CD14-positive monocyte (primary cell): ENCODE data around the gene SH2D1A. TPM values are rescaled to one million over a fixed set of nuclear protein-coding genes. Genes with fewer than 3 reads are reported as not detected.
A peak's percentile ranks its signal among the peaks of the same experiment; 100 is the strongest.

Experiments used
- DNase-seq, 3 donors: peaks; one replicate each; pipeline ENCODE4 v3.0.0-alpha.2; 2011 to 2022
- H2AFZ ChIP-seq: 2 replicates; pipeline ENCODE4 v1.6.0; 2012; ENCODE audit warnings: mild to moderate bottlenecking, low read depth, low read length, inconsistent platforms; ENCODE audit not compliant: insufficient read depth, poor library complexity, severe bottlenecking
- H3K27ac ChIP-seq, 2 donors: 1 replicate in 1 of 2; 2 replicates in 1 of 2; pipeline ENCODE4 v1.5.1; 2012 to 2013; ENCODE audit warnings: low read length in 2 of 2, control low read depth in 1 of 2, inconsistent platforms in 1 of 2, low read depth in 1 of 2, mild to moderate bottlenecking in 1 of 2
- H3K27me3 ChIP-seq, 2 donors: one replicate each; pipeline versions ENCODE4 v1.6.0 to v1.6.1; 2011 to 2013; ENCODE audit warnings: low read length in 2 of 2; ENCODE audit not compliant: control insufficient read depth in 2 of 2, insufficient read depth in 2 of 2
- H3K36me3 ChIP-seq, 2 donors: replicated peaks in 1 of 2; 1 replicate in 1 of 2; 2 replicates in 1 of 2; pipeline versions ENCODE4 v1.5.1 to v1.6.1; 2012 to 2013; ENCODE audit warnings: low read length in 2 of 2, control low read depth in 1 of 2, inconsistent platforms in 1 of 2, mild to moderate bottlenecking in 1 of 2; ENCODE audit not compliant: insufficient read depth in 2 of 2, control insufficient read depth in 1 of 2
- H3K4me1 ChIP-seq, 2 donors: 1 replicate in 1 of 2; 2 replicates in 1 of 2; pipeline versions ENCODE4 v1.5.1 to v1.6.1; 2012 to 2013; ENCODE audit warnings: low read length in 2 of 2, control low read depth in 1 of 2, inconsistent platforms in 1 of 2, mild to moderate bottlenecking in 1 of 2, moderate library complexity in 1 of 2; ENCODE audit not compliant: insufficient read depth in 2 of 2, control insufficient read depth in 1 of 2
- H3K4me2 ChIP-seq: replicated peaks from 2 replicates; pipeline ENCODE3; 2012; ENCODE audit warnings: low read length, moderate library complexity, mild to moderate bottlenecking; ENCODE audit not compliant: poor library complexity, severe bottlenecking; ENCODE audit errors: extremely low read depth
- H3K4me3 ChIP-seq, 3 experiments: fragments of 200-600 bp in 1 of 3; sonication (generic) in 1 of 3; replicated peaks in 1 of 3; 1 replicate in 2 of 3; 2 replicates in 1 of 3; pipeline ENCODE4 v1.5.1; 2011 to 2013; ENCODE audit warnings: low read length in 3 of 3, mild to moderate bottlenecking in 3 of 3, control low read depth in 2 of 3, low read depth in 2 of 3, inconsistent platforms in 1 of 3, moderate library complexity in 1 of 3
- H3K79me2 ChIP-seq: 2 replicates; pipeline ENCODE4 v1.6.0; 2012; ENCODE audit warnings: mild to moderate bottlenecking, control low read depth, inconsistent platforms, low read length, moderate library complexity; ENCODE audit not compliant: insufficient read depth
- H3K9ac ChIP-seq: 2 replicates; pipeline ENCODE4 v1.6.0; 2017; ENCODE audit warnings: low read length, mild to moderate bottlenecking; ENCODE audit not compliant: insufficient read depth, poor library complexity, severe bottlenecking
- H3K9me3 ChIP-seq, 2 donors: replicated peaks in 1 of 2; 1 replicate in 1 of 2; 2 replicates in 1 of 2; pipeline versions ENCODE4 v1.5.1 to v1.6.1; 2012 to 2013; ENCODE audit warnings: low read length in 2 of 2, control low read depth in 1 of 2; ENCODE audit not compliant: control insufficient read depth in 1 of 2, insufficient read depth in 1 of 2
- H4K20me1 ChIP-seq: 2 replicates; pipeline ENCODE4 v1.6.0; 2012; ENCODE audit warnings: mild to moderate bottlenecking, low read length, control low read depth, moderate library complexity; ENCODE audit not compliant: insufficient read depth
- H3K27ac Mint-ChIP-seq, 7 donors: one replicate each; pipeline ENCODE4 v1.8.0; 2020; ENCODE audit warnings: mild to moderate bottlenecking in 7 of 7, mixed read lengths in 7 of 7, moderate library complexity in 6 of 7, inconsistent platforms in 2 of 7
- H3K27me3 Mint-ChIP-seq, 3 donors: one replicate each; pipeline ENCODE4 v1.8.0; 2021 to 2022; ENCODE audit warnings: low read depth in 3 of 3, mild to moderate bottlenecking in 3 of 3, mixed read lengths in 3 of 3, moderate library complexity in 3 of 3, inconsistent platforms in 1 of 3
- H3K36me3 Mint-ChIP-seq, 2 donors: one replicate each; pipeline ENCODE4 v1.8.0; 2020; ENCODE audit warnings: mixed read lengths in 2 of 2, inconsistent platforms in 1 of 2, mild to moderate bottlenecking in 1 of 2
- H3K4me1 Mint-ChIP-seq: one replicate; pipeline ENCODE4 v1.8.0; 2020; ENCODE audit warnings: mild to moderate bottlenecking, mixed read lengths
- H3K4me3 Mint-ChIP-seq, 2 donors: one replicate each; pipeline ENCODE4 v1.8.0; 2020; ENCODE audit warnings: mild to moderate bottlenecking in 2 of 2, mixed read lengths in 2 of 2, moderate library complexity in 1 of 2
- H3K9me3 Mint-ChIP-seq, 7 donors: one replicate each; pipeline ENCODE4 v1.8.0; 2020 to 2022; ENCODE audit warnings: mixed read lengths in 7 of 7, mild to moderate bottlenecking in 6 of 7, moderate library complexity in 6 of 7, inconsistent platforms in 2 of 7
- CTCF ChIP-seq: fragments of 200-600 bp; IDR thresholded peaks from one replicate; pipeline ENCODE4 v1.8.0; 2022; ENCODE audit warnings: antibody characterized with exemption, mild to moderate bottlenecking
- WGBS: methylation state at CpG from one replicate; pipeline ENCODE4 v1.1.5; 2013; ENCODE audit warnings: missing lambda C conversion rate; ENCODE audit not compliant: insufficient coverage; 5-methylcytosine and 5-hydroxymethylcytosine counted together
- intact Hi-C, 2 donors: fragments of 100-400 bp; cut with micrococcal nuclease; formaldehyde crosslinking; loops; one replicate each; pipeline versions ENCODE4 v1.15.0 to v1.15.1; 2023
- polyA plus RNA-seq, 3 donors: library from polyadenylated mRNA; depleted of rRNA in 1 of 3; unstranded in 2 of 3; stranded (reverse) in 1 of 3; fragments of 300-500 nt in 2 of 3; fragments of >200 nt in 1 of 3; fragmentation: Illumina TruSeq in 2 of 3; gene quantifications; 1 replicate in 2 of 3; 2 replicates in 1 of 3; pipeline ENCODE4 v1.2.3, GENCODE V29; 2012 to 2021

SH2D1A gene
- polyA plus RNA-seq, 3 donors = 0.24 TPM; not detected in 2

GRCh38 chrX:124347242-124347641, 879 bp downstream of the SH2D1A start:
- intact Hi-C loops = no loop called here
- peaks cover 5% of the 10 kb centered on the region for H3K4me1 Mint-ChIP-seq
- 100% methylated on average over 1 of the region's 5 CpGs for WGBS

GRCh38 chrX:124348182-124348581, 1.8 kb downstream of the SH2D1A start:
- intact Hi-C loops = no loop called here
- H2AFZ ChIP-seq = no peak overlapping the region
- no peak overlapping the region for H3K4me2 ChIP-seq

More at GRCh38 chrX:124347242-124347641, 879 bp downstream of the SH2D1A start:
- H3K27ac Mint-ChIP-seq = no peak overlapping the region
- Histone ChIP-seq H4K20me1 (no peaks in the 10 kb centered on the region), H3K27ac (no peak overlapping the region), H2AFZ (no peak overlapping the region), H3K79me2 (no peaks in the 10 kb centered on the region), H3K4me3 (no peak overlapping the region), H3K4me2 (no peak overlapping the region), H3K9me3 (no peaks in the 10 kb centered on the region), H3K36me3 (no peaks in the 10 kb centered on the region), H3K9ac (no peak overlapping the region), H3K27me3 (no peaks in the 10 kb centered on the region), H3K4me1 (no peaks in the 10 kb centered on the region)
- peaks cover 0 to 2% (median 0%) of the 10 kb centered on the region in 7 donors for H3K9me3 Mint-ChIP-seq
- peak overlapping the region in 1 of 2 donors; percentile 41 for H3K4me3 Mint-ChIP-seq
- no peak for TF ChIP-seq CTCF
- DNase-seq = no peak
- H3K27me3 Mint-ChIP-seq = peaks cover 0 to 3% (median 1%) of the 10 kb centered on the region in 3 donors
- no peaks in the 10 kb centered on the region for H3K36me3 Mint-ChIP-seq

More at GRCh38 chrX:124348182-124348581, 1.8 kb downstream of the SH2D1A start:
- H3K4me1 Mint-ChIP-seq = peaks cover 5% of the 10 kb centered on the region
- peaks cover 0 to 2% (median 0%) of the 10 kb centered on the region in 7 donors for H3K9me3 Mint-ChIP-seq
- Histone ChIP-seq H3K4me1 (no peaks in the 10 kb centered on the region), H4K20me1 (no peaks in the 10 kb centered on the region), H3K27ac (no peak overlapping the region), H3K9me3 (no peaks in the 10 kb centered on the region), H3K27me3 (no peaks in the 10 kb centered on the region), H3K79me2 (no peaks in the 10 kb centered on the region), H3K4me3 (no peak overlapping the region), H3K36me3 (no peaks in the 10 kb centered on the region), H3K9ac (no peak overlapping the region)
- DNase-seq = no peak
- H3K27ac Mint-ChIP-seq = no peak overlapping the region
- no peaks in the 10 kb centered on the region for H3K36me3 Mint-ChIP-seq
- 100% methylated on average over 1 of the region's 5 CpGs for WGBS
- no peak overlapping the region for H3K4me3 Mint-ChIP-seq
- H3K27me3 Mint-ChIP-seq = peaks cover 0 to 2% (median 1%) of the 10 kb centered on the region in 3 donors
- TF ChIP-seq CTCF = no peak
